ENCODE data around the gene LYSMD1. TPM values are rescaled to one million over a fixed set of nuclear protein-coding genes. Genes with fewer than 3 reads are reported as not detected.

Gene LYSMD1
- total and polyA plus RNA-seq, 5 experiments from 2014 or later: 0.23 to 4.5 (median 1.4) TPM; not detected in 1

Other genes starting within 250 kb of the LYSMD1 start
- gene SETDB1, start 239.5 kb downstream of the LYSMD1 start, total RNA-seq: 10 to 100 TPM; 82.6 to 95.2 TPM
- 10 to 100 TPM in 2 of 3 donors, 1 to 10 TPM in 1; 9.9 to 17.5 (median 10.1) TPM for gene SETDB1, start 239.5 kb downstream of the LYSMD1 start, polyA plus RNA-seq
- 100 to 1,000 TPM; 142 to 143 TPM for gene CERS2, start 191.1 kb downstream of the LYSMD1 start, total RNA-seq
- gene CERS2, start 191.1 kb downstream of the LYSMD1 start, polyA plus RNA-seq: 100 to 1,000 TPM; 110 to 129 (median 118) TPM
- under 1 TPM in 1 of 2 experiments, not detected in 1; 0.49 TPM for gene ANXA9, start 183.6 kb downstream of the LYSMD1 start, total RNA-seq
- under 1 TPM in 1 of 3 donors, not detected in 2; 0.10 TPM for gene ANXA9, start 183.6 kb downstream of the LYSMD1 start, polyA plus RNA-seq
- 10 to 100 TPM; 18.3 to 20.2 TPM for gene MINDY1, start 159.0 kb downstream of the LYSMD1 start, total RNA-seq
- 10 to 100 TPM in 1 of 3 donors, 1 to 10 TPM in 2; 2.7 to 12.6 (median 4.9) TPM for gene MINDY1, start 159.0 kb downstream of the LYSMD1 start, polyA plus RNA-seq
- gene PRUNE1, start 157.5 kb downstream of the LYSMD1 start, total RNA-seq: 10 to 100 TPM; 35.7 to 37.8 TPM
- 10 to 100 TPM; 53.2 to 55.1 (median 54.9) TPM for gene PRUNE1, start 157.5 kb downstream of the LYSMD1 start, polyA plus RNA-seq
- 1 to 10 TPM; 3.8 to 5.3 TPM for gene BNIPL, start 129.3 kb downstream of the LYSMD1 start, total RNA-seq
- under 1 TPM in 2 of 3 donors, not detected in 1; 0.15 to 0.30 TPM for gene BNIPL, start 129.3 kb downstream of the LYSMD1 start, polyA plus RNA-seq
- gene C1orf56, start 118.2 kb downstream of the LYSMD1 start, total RNA-seq: 1 to 10 TPM; 4.2 to 4.4 TPM
- 1 to 10 TPM; 2.6 to 5.2 (median 4.5) TPM for gene C1orf56, start 118.2 kb downstream of the LYSMD1 start, polyA plus RNA-seq
- 100 to 1,000 TPM; 482 TPM for gene CDC42SE1, start 106.3 kb downstream of the LYSMD1 start, total RNA-seq
- gene CDC42SE1, start 106.3 kb downstream of the LYSMD1 start, polyA plus RNA-seq: 10 to 100 TPM; 77.9 to 89.3 (median 80.9) TPM
- gene MLLT11, start 105.5 kb downstream of the LYSMD1 start, total RNA-seq: 1 to 10 TPM; 4.9 to 5.8 TPM
- gene MLLT11, start 105.5 kb downstream of the LYSMD1 start, polyA plus RNA-seq: 1 to 10 TPM; 6.7 to 7.5 (median 7.4) TPM
- gene GABPB2, start 95.1 kb downstream of the LYSMD1 start, total RNA-seq: 10 to 100 TPM; 39.6 to 43.8 TPM
- gene GABPB2, start 95.1 kb downstream of the LYSMD1 start, polyA plus RNA-seq: 10 to 100 TPM in 1 of 3 donors, 1 to 10 TPM in 2; 4.8 to 16.4 (median 5.4) TPM
- gene SEMA6C, start 19.3 kb downstream of the LYSMD1 start, total RNA-seq: 10 to 100 TPM; 10.6 to 13.2 TPM
- 1 to 10 TPM in 1 of 3 donors, under 1 TPM in 2; 0.57 to 1.1 (median 0.81) TPM for gene SEMA6C, start 19.3 kb downstream of the LYSMD1 start, polyA plus RNA-seq
- gene TNFAIP8L2, start 9.3 kb downstream of the LYSMD1 start, total RNA-seq: 10 to 100 TPM; 31.5 to 33.1 TPM
- gene TNFAIP8L2, start 9.3 kb downstream of the LYSMD1 start, polyA plus RNA-seq: 10 to 100 TPM in 2 of 3 donors, 1 to 10 TPM in 1; 9.9 to 37.4 (median 11.7) TPM
- gene SCNM1, start 242 bp upstream of the LYSMD1 start, total RNA-seq: 10 to 100 TPM; 57.8 to 65.2 TPM
- 10 to 100 TPM; 53.7 to 74.2 (median 63.5) TPM for gene SCNM1, start 242 bp upstream of the LYSMD1 start, polyA plus RNA-seq
- gene TMOD4, start 10.1 kb upstream of the LYSMD1 start, total RNA-seq: 1 to 10 TPM; 2.0 to 4.6 TPM
- under 1 TPM in 2 of 3 donors, not detected in 1; 0.50 to 0.59 TPM for gene TMOD4, start 10.1 kb upstream of the LYSMD1 start, polyA plus RNA-seq
- 10 to 100 TPM; 58.3 to 68.9 TPM for gene VPS72, start 24.3 kb upstream of the LYSMD1 start, total RNA-seq
- 10 to 100 TPM; 69.7 to 79.1 (median 70.9) TPM for gene VPS72, start 24.3 kb upstream of the LYSMD1 start, polyA plus RNA-seq
- gene PIP5K1A, start 32.6 kb upstream of the LYSMD1 start, total RNA-seq: 10 to 100 TPM; 52.5 to 55.8 TPM
- gene PIP5K1A, start 32.6 kb upstream of the LYSMD1 start, polyA plus RNA-seq: 10 to 100 TPM in 2 of 3 donors, 1 to 10 TPM in 1; 8.5 to 11.0 (median 10.9) TPM
- gene PSMD4, start 88.8 kb upstream of the LYSMD1 start, total RNA-seq: 100 to 1,000 TPM; 126 to 130 TPM
- 100 to 1,000 TPM; 220 to 239 (median 228) TPM for gene PSMD4, start 88.8 kb upstream of the LYSMD1 start, polyA plus RNA-seq
- gene ZNF687, start 116.4 kb upstream of the LYSMD1 start, total RNA-seq: 10 to 100 TPM; 34.6 to 37.2 TPM
- 1 to 10 TPM in 1 of 3 donors, under 1 TPM in 2; 0.56 to 1.1 (median 0.96) TPM for gene ZNF687, start 116.4 kb upstream of the LYSMD1 start, polyA plus RNA-seq
- 10 to 100 TPM; 91.8 to 96.6 TPM for gene PI4KB, start 161.5 kb upstream of the LYSMD1 start, total RNA-seq
- 10 to 100 TPM; 42.4 to 63.3 (median 52.3) TPM for gene PI4KB, start 161.5 kb upstream of the LYSMD1 start, polyA plus RNA-seq
- 10 to 100 TPM; 64.5 to 68.3 TPM for gene RFX5, start 181.3 kb upstream of the LYSMD1 start, total RNA-seq
- 10 to 100 TPM; 22.8 to 38.8 (median 23.9) TPM for gene RFX5, start 181.3 kb upstream of the LYSMD1 start, polyA plus RNA-seq
- gene SELENBP1, start 206.8 kb upstream of the LYSMD1 start, total RNA-seq: not detected
- not detected for gene SELENBP1, start 206.8 kb upstream of the LYSMD1 start, polyA plus RNA-seq
- gene PSMB4, start 233.7 kb upstream of the LYSMD1 start, total RNA-seq: 100 to 1,000 TPM; 224 to 230 TPM
- gene PSMB4, start 233.7 kb upstream of the LYSMD1 start, polyA plus RNA-seq: 10 to 100 TPM; 47.4 to 57.5 (median 57.3) TPM

Data from naive thymus-derived CD8-positive, alpha-beta T cell (primary cell).